ENCODE measurements around the gene TMLHE.
"Not testable (repeated sequence)": the region's sequence is repeated elsewhere in the genome, so short reads cannot be mapped to it uniquely, and the experiment has no call there.

TMLHE gene

DNA sequence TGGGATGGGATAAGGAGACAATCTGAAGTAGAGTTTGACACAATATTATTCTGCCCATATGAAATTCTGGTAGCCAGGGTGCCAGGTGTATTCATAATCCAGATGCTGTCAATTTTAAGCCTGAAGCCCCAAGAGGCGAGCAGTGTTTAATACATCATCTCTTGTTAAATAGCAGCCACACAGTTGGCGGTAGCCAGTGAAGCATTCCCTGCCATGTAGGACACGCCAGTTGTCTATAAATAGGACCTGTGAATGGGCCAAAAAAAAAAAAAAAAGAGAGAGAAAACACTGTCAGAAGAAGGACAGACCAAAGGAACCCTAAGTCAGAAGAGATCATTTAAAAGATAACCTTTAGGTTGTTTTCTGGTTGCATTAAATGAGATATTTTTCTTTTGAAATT lies 121.3 kb downstream of the TMLHE start:
- DNase-seq (ENCODE audit: low spot score): not testable (repeated sequence)

DNA sequence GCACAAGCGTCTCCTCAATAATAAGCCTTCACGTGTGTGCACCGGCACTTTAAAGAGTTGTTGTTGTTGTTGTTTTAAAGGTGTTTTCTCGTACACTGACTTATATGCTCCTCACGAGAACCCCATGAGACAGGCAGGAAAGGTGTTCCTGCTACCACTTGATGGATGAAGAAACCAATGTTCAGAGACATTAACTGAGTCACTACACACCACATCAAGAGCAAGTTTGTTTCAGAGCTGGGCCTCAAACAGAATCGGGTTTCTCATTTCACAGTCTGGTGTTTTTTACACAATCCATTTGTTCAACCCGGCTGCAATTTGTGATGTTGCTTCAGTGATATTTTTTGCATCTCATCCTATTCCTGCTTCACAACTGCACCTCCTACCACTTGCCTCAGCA lies 135.6 kb downstream of the TMLHE start:
- DNase-seq (ENCODE audit: low spot score): not testable (repeated sequence)

DNA sequence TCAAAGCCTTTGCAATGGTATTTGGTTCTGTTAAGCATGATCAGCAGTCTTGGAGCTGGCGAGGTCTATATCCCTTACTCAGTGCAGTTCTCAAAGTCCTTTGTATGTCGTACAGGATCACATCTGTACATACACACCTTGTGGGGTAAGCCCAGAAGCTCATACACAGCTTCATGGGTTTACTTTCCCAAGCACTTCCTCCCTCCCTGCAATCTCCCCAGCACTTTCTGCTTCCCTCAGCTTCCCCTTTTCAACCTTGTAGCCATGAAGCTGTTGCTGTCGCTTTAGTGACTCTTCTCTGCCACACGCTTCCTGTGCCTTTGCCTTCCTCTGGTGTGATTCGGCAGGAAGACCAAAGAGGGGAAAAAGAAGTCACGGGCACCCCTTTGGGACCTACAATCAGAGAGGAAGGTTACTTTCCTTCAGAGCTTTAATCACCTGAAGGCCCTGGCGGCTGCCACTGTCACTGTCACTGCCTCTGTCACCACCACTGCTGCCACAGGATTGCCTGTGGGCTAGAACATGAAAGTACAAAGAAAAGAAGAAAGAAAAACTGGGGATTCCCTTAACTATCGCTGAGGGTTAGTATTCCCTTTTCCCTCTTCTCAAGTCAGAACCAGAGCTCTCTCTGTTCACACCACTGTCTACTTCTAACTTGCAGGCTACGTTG lies 146.3 kb downstream of the TMLHE start:
- DNase-seq (ENCODE audit: low spot score): not testable (repeated sequence)

- not testable (repeated sequence) for DNase-seq (ENCODE audit: low spot score)
Observed at GRCh38 chrX:155460501-155460900, 152.3 kb downstream of the TMLHE start.

GRCh38 chrX:155458471-155458870 lies 154.3 kb downstream of the TMLHE start, which contains the start of gene F8A3:
Gene F8A3, minus strand, starts transcription at chrX:155458620. Its CDS starts 20 bp downstream, at chrX:155458600.
- not testable (repeated sequence) for DNase-seq (ENCODE audit: low spot score)

DNA sequence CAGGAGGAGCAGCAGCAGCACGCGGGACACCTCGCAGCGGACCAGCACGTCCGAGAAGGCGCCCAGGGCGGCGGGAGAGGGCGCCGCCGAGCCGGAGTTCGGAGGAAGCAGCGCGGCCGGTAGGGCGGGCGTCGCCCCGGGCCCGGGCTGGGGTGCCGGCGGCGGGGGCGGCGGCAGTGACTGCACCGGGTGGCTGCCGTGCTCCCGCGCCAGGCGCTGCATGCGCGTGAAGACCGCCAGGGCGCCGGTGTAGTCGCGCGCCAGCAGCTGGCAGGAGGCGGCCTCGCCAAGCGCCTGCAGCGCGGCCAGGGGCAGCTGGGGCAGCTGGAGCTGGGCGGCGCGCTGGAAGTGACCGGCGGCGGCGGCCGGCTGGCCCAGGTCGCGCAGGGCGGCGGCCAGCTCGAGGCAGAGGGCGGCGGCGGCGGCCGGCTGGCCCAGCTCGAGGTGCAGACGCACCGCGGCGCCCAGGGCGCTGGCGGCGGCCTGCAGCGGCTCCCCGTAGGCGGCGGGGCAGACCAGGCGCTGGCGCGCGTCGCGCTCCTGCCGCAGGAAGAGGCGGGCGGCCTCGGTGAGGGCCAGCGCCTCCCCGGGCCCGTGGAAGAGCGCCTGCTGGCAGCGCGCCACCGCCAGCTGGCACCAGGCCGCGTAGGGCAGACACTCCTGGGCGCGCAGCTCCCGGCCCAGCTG lies 154.8 kb downstream of the TMLHE start:
- DNase-seq (ENCODE audit: low spot score): not testable (repeated sequence)

GRCh38 chrX:155441097-155441496 lies 171.7 kb downstream of the TMLHE start:
- no peak for DNase-seq (ENCODE audit: low spot score)
